ENCODE measurements around the gene CIT.

DNA sequence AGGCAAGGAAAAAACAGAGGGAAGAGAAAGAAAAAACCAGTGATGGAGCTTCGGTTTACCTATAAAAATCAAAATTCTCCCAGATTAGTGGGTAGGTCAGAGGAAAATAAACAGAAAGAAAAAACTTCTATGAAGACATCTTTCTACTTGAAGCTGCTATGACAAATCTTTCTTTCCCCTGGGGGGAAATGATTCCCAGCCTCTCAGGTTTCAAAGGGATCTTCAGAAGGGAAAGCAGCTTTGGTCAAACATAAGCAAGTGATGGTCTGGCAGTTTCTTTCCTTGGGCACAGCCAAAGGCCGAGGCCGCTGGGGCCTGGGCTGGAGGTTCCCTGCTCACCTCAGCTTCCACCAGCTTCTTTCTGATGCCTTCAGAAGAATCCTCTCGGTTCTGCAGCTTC, 104.7 kb downstream of the CIT start:
- TF ChIP-seq POLR2AphosphoS5 (IDR thresholded peaks at IDR 0.05; ENCODE audit: low read depth, low read length) (no peak), SIN3A (IDR thresholded peaks at IDR 0.05; ENCODE audit: borderline replicate concordance, insufficient read depth, low read length) (no peak), FOXP2 (optimal IDR thresholded peaks at IDR 0.05; ENCODE audit: borderline replicate concordance, extremely low read depth, extremely low read length, insufficient read depth) (no peak), TAF1 (IDR thresholded peaks at IDR 0.05; ENCODE audit: borderline replicate concordance, insufficient read depth, low read length) (no peak)
- TF ChIP-seq, protein P1, sequence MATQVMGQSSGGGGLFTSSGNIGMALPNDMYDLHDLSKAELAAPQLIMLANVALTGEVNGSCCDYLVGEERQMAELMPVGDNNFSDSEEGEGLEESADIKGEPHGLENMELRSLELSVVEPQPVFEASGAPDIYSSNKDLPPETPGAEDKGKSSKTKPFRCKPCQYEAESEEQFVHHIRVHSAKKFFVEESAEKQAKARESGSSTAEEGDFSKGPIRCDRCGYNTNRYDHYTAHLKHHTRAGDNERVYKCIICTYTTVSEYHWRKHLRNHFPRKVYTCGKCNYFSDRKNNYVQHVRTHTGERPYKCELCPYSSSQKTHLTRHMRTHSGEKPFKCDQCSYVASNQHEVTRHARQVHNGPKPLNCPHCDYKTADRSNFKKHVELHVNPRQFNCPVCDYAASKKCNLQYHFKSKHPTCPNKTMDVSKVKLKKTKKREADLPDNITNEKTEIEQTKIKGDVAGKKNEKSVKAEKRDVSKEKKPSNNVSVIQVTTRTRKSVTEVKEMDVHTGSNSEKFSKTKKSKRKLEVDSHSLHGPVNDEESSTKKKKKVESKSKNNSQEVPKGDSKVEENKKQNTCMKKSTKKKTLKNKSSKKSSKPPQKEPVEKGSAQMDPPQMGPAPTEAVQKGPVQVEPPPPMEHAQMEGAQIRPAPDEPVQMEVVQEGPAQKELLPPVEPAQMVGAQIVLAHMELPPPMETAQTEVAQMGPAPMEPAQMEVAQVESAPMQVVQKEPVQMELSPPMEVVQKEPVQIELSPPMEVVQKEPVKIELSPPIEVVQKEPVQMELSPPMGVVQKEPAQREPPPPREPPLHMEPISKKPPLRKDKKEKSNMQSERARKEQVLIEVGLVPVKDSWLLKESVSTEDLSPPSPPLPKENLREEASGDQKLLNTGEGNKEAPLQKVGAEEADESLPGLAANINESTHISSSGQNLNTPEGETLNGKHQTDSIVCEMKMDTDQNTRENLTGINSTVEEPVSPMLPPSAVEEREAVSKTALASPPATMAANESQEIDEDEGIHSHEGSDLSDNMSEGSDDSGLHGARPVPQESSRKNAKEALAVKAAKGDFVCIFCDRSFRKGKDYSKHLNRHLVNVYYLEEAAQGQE (IDR thresholded peaks at IDR 0.05; ENCODE audit: insufficient read depth in 1 of 2, low read depth in 2 of 2, low read length in 2 of 2): no peak
